Measurements from ENCODE around the gene PRPH2. TPM values are rescaled to one million over a fixed set of nuclear protein-coding genes. Genes with fewer than 3 reads are reported as not detected.

PRPH2 gene
- total and polyA plus RNA-seq, 2 donors (not counting 1 experiment from before 2014, with no cell fraction given), result 0.03 to 0.15 TPM

DNA sequence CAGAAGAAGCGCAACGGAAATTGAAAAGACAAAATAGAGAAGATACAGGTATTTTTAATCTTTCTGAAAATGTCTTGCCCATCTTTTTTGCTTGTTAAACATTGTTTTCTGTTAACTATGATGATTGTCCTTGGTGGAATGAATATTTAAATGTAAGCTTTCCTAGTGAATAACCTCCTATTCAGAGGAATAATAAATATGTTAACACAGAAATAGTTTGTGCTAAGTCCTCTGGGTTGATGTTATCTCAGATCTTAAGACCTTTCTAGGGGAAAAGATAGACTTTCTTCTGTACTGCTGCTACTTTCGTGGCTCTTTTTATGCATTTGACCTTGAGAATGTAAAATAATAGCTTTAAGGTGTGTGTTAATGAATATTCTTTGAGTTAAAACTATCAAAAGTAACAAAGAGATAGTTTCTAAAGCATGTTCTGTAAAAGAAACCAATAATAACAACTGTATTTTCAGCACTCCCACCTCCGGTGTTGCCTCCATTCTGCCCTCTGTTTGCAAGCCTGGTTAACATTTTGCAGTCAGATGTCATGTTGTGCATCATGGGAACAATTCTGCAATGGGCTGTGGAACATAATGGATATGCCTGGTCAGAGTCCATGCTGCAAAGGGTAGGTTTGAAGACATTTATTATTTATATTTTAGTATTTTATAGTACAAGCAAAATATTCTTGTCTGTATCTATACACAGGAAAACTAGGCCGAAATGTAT, 70.2 kb downstream of the PRPH2 start:
- TF ChIP-seq, protein P1, sequence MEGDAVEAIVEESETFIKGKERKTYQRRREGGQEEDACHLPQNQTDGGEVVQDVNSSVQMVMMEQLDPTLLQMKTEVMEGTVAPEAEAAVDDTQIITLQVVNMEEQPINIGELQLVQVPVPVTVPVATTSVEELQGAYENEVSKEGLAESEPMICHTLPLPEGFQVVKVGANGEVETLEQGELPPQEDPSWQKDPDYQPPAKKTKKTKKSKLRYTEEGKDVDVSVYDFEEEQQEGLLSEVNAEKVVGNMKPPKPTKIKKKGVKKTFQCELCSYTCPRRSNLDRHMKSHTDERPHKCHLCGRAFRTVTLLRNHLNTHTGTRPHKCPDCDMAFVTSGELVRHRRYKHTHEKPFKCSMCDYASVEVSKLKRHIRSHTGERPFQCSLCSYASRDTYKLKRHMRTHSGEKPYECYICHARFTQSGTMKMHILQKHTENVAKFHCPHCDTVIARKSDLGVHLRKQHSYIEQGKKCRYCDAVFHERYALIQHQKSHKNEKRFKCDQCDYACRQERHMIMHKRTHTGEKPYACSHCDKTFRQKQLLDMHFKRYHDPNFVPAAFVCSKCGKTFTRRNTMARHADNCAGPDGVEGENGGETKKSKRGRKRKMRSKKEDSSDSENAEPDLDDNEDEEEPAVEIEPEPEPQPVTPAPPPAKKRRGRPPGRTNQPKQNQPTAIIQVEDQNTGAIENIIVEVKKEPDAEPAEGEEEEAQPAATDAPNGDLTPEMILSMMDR (IDR thresholded peaks at IDR 0.05), result no peak
- no peak for TF ChIP-seq EZH2 (IDR thresholded peaks at IDR 0.05; ENCODE audit: borderline replicate concordance, insufficient read depth, low read depth, low read length, poor library complexity, severe bottlenecking)
- ChIA-PET CTCF (no interaction called here), POLR2A (no interaction called here)
- no peak for DNase-seq
- WGBS (ENCODE audit: insufficient coverage), result 100% methylated on average over 1 of the region's 5 CpGs
- no peak overlapping the region for H2AFZ ChIP-seq (ENCODE audit: insufficient read depth, low read depth, low read length, poor library complexity, severe bottlenecking)
- H3K4me1 Mint-ChIP-seq, result no peaks in the 10 kb centered on the region
- no peaks in the 10 kb centered on the region for H3K9me3 Mint-ChIP-seq (ENCODE audit: insufficient read depth)
- no peak overlapping the region for H3K4me2 ChIP-seq (replicated peaks; ENCODE audit: low read depth, low read length, poor library complexity, severe bottlenecking)
- no peaks in the 10 kb centered on the region for H3K79me2 ChIP-seq (ENCODE audit: control insufficient read depth, insufficient read depth, low read length)
- no peaks in the 10 kb centered on the region for H3K9me3 ChIP-seq (ENCODE audit: control extremely low read depth in 1 of 3, control insufficient read depth in 2 of 3, insufficient read depth in 1 of 3, low read length in 2 of 3)
- no peaks in the 10 kb centered on the region for H4K20me1 ChIP-seq (ENCODE audit: control insufficient read depth, insufficient read depth, low read length, poor library complexity, severe bottlenecking)
- H3K4me1 ChIP-seq (ENCODE audit: control insufficient read depth in 2 of 2, insufficient read depth in 2 of 2, low read length in 2 of 2), result no peaks in the 10 kb centered on the region
- H3K27ac ChIP-seq (ENCODE audit: low read length in 2 of 2), result no peak overlapping the region
- H3K27me3 ChIP-seq (replicated peaks in 1 of 4; ENCODE audit: control extremely low read depth in 1 of 4, control insufficient read depth in 3 of 4, insufficient read depth in 4 of 4, low read length in 3 of 4), result no peaks in the 10 kb centered on the region
- intact Hi-C loops (cut with micrococcal nuclease), result no loop called here
- no peaks in the 10 kb centered on the region for H3K27me3 Mint-ChIP-seq
- H3K4me3 Mint-ChIP-seq, result no peak overlapping the region
- no peak for ATAC-seq (ENCODE audit: low read depth)
- H3K27ac Mint-ChIP-seq, result no peak overlapping the region
- H3K4me3 ChIP-seq (ENCODE audit: control extremely low read depth in 1 of 5, extremely low read depth in 1 of 5, insufficient read depth in 1 of 5, low read depth in 2 of 5, low read length in 4 of 5), result no peak overlapping the region
- peaks cover 19 to 69% of the 10 kb centered on the region in 2 experiments for H3K36me3 ChIP-seq (replicated peaks in 1 of 2; ENCODE audit: control extremely low read depth in 1 of 2, control insufficient read depth in 1 of 2, extremely low read depth in 1 of 2, insufficient read depth in 2 of 2, low read length in 1 of 2)
- H3K9ac ChIP-seq (ENCODE audit: low read length), result no peak overlapping the region

Small RNAs within 50 kb of the gene (small RNA-seq; reads per million reads assigned to genes)
- gene RNU6-890P (ENCODE audit: insufficient read length, low read depth, low replicate concordance), result not detected

Other genes with a start within 250 kb of the PRPH2 start
- gene UBR2, start 158.6 kb downstream of the PRPH2 start, total RNA-seq, result 56.2 and 61.5 TPM in 2 replicates
- 9.7 and 15.1 TPM in 2 replicates for gene UBR2, start 158.6 kb downstream of the PRPH2 start, polyA plus RNA-seq
- gene TBCC, start 23.5 kb upstream of the PRPH2 start, total RNA-seq, result 54.6 and 55.7 TPM in 2 replicates
- gene TBCC, start 23.5 kb upstream of the PRPH2 start, polyA plus RNA-seq, result 24.8 and 35.7 TPM in 2 replicates
- gene BICRAL, start 59.5 kb upstream of the PRPH2 start, total RNA-seq, result 34.1 and 34.9 TPM in 2 replicates
- gene BICRAL, start 59.5 kb upstream of the PRPH2 start, polyA plus RNA-seq, result 13.1 and 17.5 TPM in 2 replicates
- 95.9 and 100 TPM in 2 replicates for gene RPL7L1, start 157.0 kb upstream of the PRPH2 start, total RNA-seq
- gene RPL7L1, start 157.0 kb upstream of the PRPH2 start, polyA plus RNA-seq, result 12.8 and 14.5 TPM in 2 replicates
- gene PTCRA, start 193.5 kb upstream of the PRPH2 start, total RNA-seq, result not detected in 2 replicates
- gene PTCRA, start 193.5 kb upstream of the PRPH2 start, polyA plus RNA-seq, result not detected in 2 replicates
- gene CNPY3, start 206.9 kb upstream of the PRPH2 start, total RNA-seq, result 159 and 163 TPM in 2 replicates
- gene CNPY3, start 206.9 kb upstream of the PRPH2 start, polyA plus RNA-seq, result 96.3 and 123 TPM in 2 replicates
- gene GNMT, start 238.2 kb upstream of the PRPH2 start, total RNA-seq, result 2.0 and 2.8 TPM in 2 replicates
- gene GNMT, start 238.2 kb upstream of the PRPH2 start, polyA plus RNA-seq, result 4.1 and 5.9 TPM in 2 replicates

Measured in B cell (primary cell).